ENCODE results near the gene FCSK. TPM values are rescaled to one million over a fixed set of nuclear protein-coding genes. Genes with fewer than 3 reads are reported as not detected.

Gene FCSK
- total and polyA plus RNA-seq, 2 of the 8 experiments (the other 6 are each of a cell fraction or from before 2014, with no cell fraction given) = 4.6 to 5.1 TPM

DNA sequence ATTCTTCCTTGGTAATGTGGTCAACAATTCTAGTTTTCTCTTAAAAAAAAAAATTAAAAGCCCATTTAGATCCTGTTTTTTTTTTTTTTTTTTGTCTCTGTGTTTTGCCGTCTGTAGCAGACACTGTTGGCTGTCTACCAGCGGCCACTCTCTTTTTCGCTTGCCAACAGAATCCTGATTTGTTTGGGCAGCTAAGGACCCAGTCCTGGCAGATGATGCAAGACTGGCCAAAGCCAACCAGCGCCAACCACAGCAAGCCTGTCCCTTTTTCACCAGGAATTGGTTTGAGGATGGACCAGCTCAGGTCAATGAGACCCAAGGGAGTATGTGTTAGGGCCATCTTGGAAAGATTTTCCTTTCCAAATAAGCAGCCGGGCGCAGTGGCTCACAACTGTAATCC, 43.7 kb upstream of the FCSK start:
- TF ChIP-seq TEAD4 (IDR thresholded peaks at IDR 0.05; ENCODE audit: low read depth, low read length) (no peak), KDM4A (IDR thresholded peaks at IDR 0.05; ENCODE audit: low read depth, low read length, severe bottlenecking) (no peak), CTBP2 (IDR thresholded peaks at IDR 0.05; ENCODE audit: borderline replicate concordance, insufficient read depth, insufficient read length, low read length) (no peak), SP2 (IDR thresholded peaks at IDR 0.05; ENCODE audit: low read length) (no peak)
- DNase-seq (ENCODE audit: low read depth in 1 of 2, low spot score in 2 of 2) = no peak

More for the DNA sequence above, 43.7 kb upstream of the FCSK start:
- H2BK120ac ChIP-seq (replicated peaks; ENCODE audit: low read depth, low read length) = no peak overlapping the region
- no peaks in the 10 kb centered on the region for H3K9me3 ChIP-seq (ENCODE audit: insufficient read depth in 2 of 2, low read depth in 1 of 2, low read length in 1 of 2)
- no peak overlapping the region for H3K27ac ChIP-seq (ENCODE audit: low read depth, low read length)
- H4K8ac ChIP-seq (ENCODE audit: extremely low read depth, insufficient read depth, low read length) = no peak overlapping the region
- POLR2A ChIA-PET (ENCODE audit: partially characterized antibody) = no interaction called here
- no peaks in the 10 kb centered on the region for H3K27me3 ChIP-seq (replicated peaks in 1 of 4; ENCODE audit: control insufficient read depth in 3 of 4, extremely low read depth in 1 of 4, insufficient read depth in 3 of 4, low read length in 3 of 4)
- H2AFZ ChIP-seq (ENCODE audit: low read length) = no peak overlapping the region
- H2BK12ac ChIP-seq (ENCODE audit: low read depth, low read length) = no peak overlapping the region
- no peak overlapping the region for H4K91ac ChIP-seq (replicated peaks; ENCODE audit: insufficient read length, low read length)
- no peaks in the 10 kb centered on the region for H3K23me2 ChIP-seq (ENCODE audit: low read depth, low read length)
- no peak overlapping the region for H3K9ac ChIP-seq (replicated peaks in 1 of 4; ENCODE audit: extremely low read depth in 1 of 4, low read depth in 3 of 4, low read length in 3 of 4)
- no peak overlapping the region for H3K4me2 ChIP-seq (ENCODE audit: insufficient read depth in 1 of 2, low read depth in 2 of 2, low read length in 2 of 2)
- H3K4me1 ChIP-seq (replicated peaks in 1 of 4; ENCODE audit: control insufficient read depth in 3 of 4, insufficient read depth in 4 of 4, low read length in 3 of 4) = peaks cover 2 to 11% (median 7%) of the 10 kb centered on the region in 4 experiments
- H2BK20ac ChIP-seq (ENCODE audit: low read length) = no peak overlapping the region
- 97% methylated on average over 6 of the region's 6 CpGs; no CpG with 5 or more reads in 1 of the 2 experiments for WGBS, 2 experiments (ENCODE audit: extremely low coverage in 1 of 2, insufficient coverage in 1 of 2, insufficient read length in 1 of 2, insufficient replicate concordance in 2 of 2, low coverage in 1 of 2, low lambda C conversion rate in 2 of 2, missing lambda C conversion rate in 1 of 2)
- H3K14ac ChIP-seq (ENCODE audit: insufficient read length) = no peak overlapping the region
- H3K36me3 ChIP-seq (ENCODE audit: control insufficient read depth in 2 of 4, insufficient read depth in 4 of 4, low read length in 3 of 4) = no peaks in the 10 kb centered on the region
- CTCF ChIA-PET (ENCODE audit: partially characterized antibody) = interaction anchor here (0.9 to 2.2 kb wide), 4 partner anchors 9 to 18 kb away, joined by 4 to 6 read pairs (median 4); no protein-coding TSS in a partner anchor
- no peak overlapping the region for H2BK5ac ChIP-seq (ENCODE audit: low read depth, low read length)
- no peak for FAIRE-seq
- peaks cover 0 to 8% of the 10 kb centered on the region in 2 experiments; a peak in 1 of 4 replicates for H3K79me2 ChIP-seq (ENCODE audit: control insufficient read depth in 1 of 2, insufficient read depth in 2 of 2, low read length in 2 of 2)
- H2BK15ac ChIP-seq (ENCODE audit: low read length) = no peak overlapping the region
- peaks cover 7% of the 10 kb centered on the region for H3K79me1 ChIP-seq (ENCODE audit: low read depth, low read length)
- H2AK5ac ChIP-seq (ENCODE audit: low read depth, low read length) = no peak overlapping the region
- no peak overlapping the region for H3K4ac ChIP-seq (replicated peaks; ENCODE audit: insufficient read length, low read depth, low read length)
- no peak overlapping the region for H4K5ac ChIP-seq (ENCODE audit: insufficient read length, low read depth, low read length)
- H3K56ac ChIP-seq (replicated peaks; ENCODE audit: insufficient read length, low read depth, low read length) = no peak overlapping the region
- no peak overlapping the region for H3K18ac ChIP-seq (ENCODE audit: extremely low read depth, low read length)
- H3K23ac ChIP-seq (ENCODE audit: insufficient read length) = no peak overlapping the region
- no peak overlapping the region for H3K4me3 ChIP-seq (ENCODE audit: extremely low read depth in 1 of 4, insufficient read depth in 2 of 4, low read depth in 3 of 4, low read length in 4 of 4)
- peaks cover 0 to 2% of the 10 kb centered on the region in 2 experiments for H4K20me1 ChIP-seq (replicated peaks in 1 of 2; ENCODE audit: control insufficient read depth in 1 of 2, insufficient read depth in 2 of 2, low read length in 2 of 2)
